Bronchial epithelial cell (primary cell): Measurements from ENCODE around the gene UPB1. TPM values are rescaled to one million over a fixed set of nuclear protein-coding genes. Genes with fewer than 3 reads are reported as not detected.

Source experiments
- DNase-seq: peaks from one replicate; pipeline ENCODE4 v3.0.0-alpha.2; 2010; ENCODE audit warnings: low read depth
- FAIRE-seq: peaks from 2 replicates; lab custom pipeline; 2011; peaks lifted over from hg19 to GRCh38; lab: Jason Lieb, UNC
- H3K27me3 ChIP-seq: 2 replicates; pipeline ENCODE4 v1.5.1; 2011; ENCODE audit warnings: low read length; ENCODE audit not compliant: control insufficient read depth, insufficient read depth
- H3K36me3 ChIP-seq: 2 replicates; pipeline ENCODE4 v1.5.1; 2011; ENCODE audit warnings: low read length; ENCODE audit not compliant: control insufficient read depth, insufficient read depth
- H3K4me3 ChIP-seq: 2 replicates; pipeline ENCODE4 v1.5.1; 2011; ENCODE audit warnings: mild to moderate bottlenecking, low read depth, low read length, control low read depth
- CTCF ChIP-seq: IDR thresholded peaks from 2 replicates; pipeline ENCODE4 v1.5.1; 2011; ENCODE audit warnings: mild to moderate bottlenecking, moderate library complexity, low read length, control low read depth, inconsistent platforms; ENCODE audit not compliant: insufficient read depth, severe bottlenecking
- total RNA-seq: library from RNA; depleted of rRNA; stranded (reverse); fragments of >200 nt; gene quantifications from 2 replicates; pipeline ENCODE4 v1.2.1, GENCODE V29; 2014

The UPB1 gene
- total RNA-seq, 1 donor from 2014 or later: not detected

- no peak for TF ChIP-seq CTCF
- DNase-seq (no peak), FAIRE-seq (no peak)
Observed at GRCh38 chr22:24453853-24454252, 41.3 kb upstream of the UPB1 start.

GRCh38 chr22:24455039-24455438 is 40.1 kb upstream of the UPB1 start:
- H3K4me3 ChIP-seq: no peak overlapping the region
- no peaks in the 10 kb centered on the region for H3K36me3 ChIP-seq
- FAIRE-seq (no peak), DNase-seq (no peak)
- TF ChIP-seq CTCF: no peak
- H3K27me3 ChIP-seq: no peaks in the 10 kb centered on the region

More at GRCh38 chr22:24453853-24454252, 41.3 kb upstream of the UPB1 start:
- Histone ChIP-seq H3K27me3 (no peaks in the 10 kb centered on the region), H3K36me3 (no peaks in the 10 kb centered on the region), H3K4me3 (no peak overlapping the region)

GRCh38 chr22:24455751-24456426 is 39.2 kb upstream of the UPB1 start:
- no peak for FAIRE-seq
- TF ChIP-seq CTCF: no peak

GRCh38 chr22:24457894-24458420 is 37.2 kb upstream of the UPB1 start:
- no peak for TF ChIP-seq CTCF
- H3K4me3 ChIP-seq: no peak overlapping the region
- no peak for DNase-seq

More at GRCh38 chr22:24455751-24456426, 39.2 kb upstream of the UPB1 start:
- no peaks in the 10 kb centered on the region for H3K36me3 ChIP-seq
- no peak for DNase-seq
- H3K27me3 ChIP-seq: no peaks in the 10 kb centered on the region
- no peak overlapping the region for H3K4me3 ChIP-seq

GRCh38 chr22:24459911-24460310 is 35.2 kb upstream of the UPB1 start:
- no peaks in the 10 kb centered on the region for H3K27me3 ChIP-seq
- no peak overlapping the region for H3K4me3 ChIP-seq
- FAIRE-seq (no peak), DNase-seq (no peak)
- TF ChIP-seq CTCF: no peak
- no peaks in the 10 kb centered on the region for H3K36me3 ChIP-seq

More at GRCh38 chr22:24457894-24458420, 37.2 kb upstream of the UPB1 start:
- no peak for FAIRE-seq
- no peaks in the 10 kb centered on the region for H3K36me3 ChIP-seq
- H3K27me3 ChIP-seq: no peaks in the 10 kb centered on the region
